ENCODE measurements around the gene EDAR. TPM values are rescaled to one million over a fixed set of nuclear protein-coding genes. Genes with fewer than 3 reads are reported as not detected.

EDAR gene
- total RNA-seq, 1 donor from 2014 or later: not detected

- Mint-ChIP-seq H3K9me3 (ENCODE audit: low read depth) (peaks cover 16% of the 10 kb centered on the region), H3K27ac (ENCODE audit: unreplicated experiment) (no peak overlapping the region), H3K27me3 (ENCODE audit: low read depth) (peaks cover 3% of the 10 kb centered on the region), H3K4me3 (ENCODE audit: unreplicated experiment) (no peak overlapping the region), H3K36me3 (ENCODE audit: low read depth) (peaks cover 5% of the 10 kb centered on the region), H3K4me1 (ENCODE audit: low read depth) (peaks cover 6% of the 10 kb centered on the region)
- no peak for TF ChIP-seq CTCF (IDR thresholded peaks at IDR 0.05)
- no peak for DNase-seq (ENCODE audit: low spot score)
These were observed 90.5 kb downstream of the EDAR start for GRCh38 chr2:108898315-108899082.

- H3K9me3 Mint-ChIP-seq (ENCODE audit: low read depth): peaks cover 11% of the 10 kb centered on the region
- peaks cover 3% of the 10 kb centered on the region for H3K36me3 Mint-ChIP-seq (ENCODE audit: low read depth)
- no peak for TF ChIP-seq CTCF (IDR thresholded peaks at IDR 0.05)
- no peak for DNase-seq (ENCODE audit: low spot score)
- H3K4me3 Mint-ChIP-seq (ENCODE audit: unreplicated experiment): no peak overlapping the region
- H3K27ac Mint-ChIP-seq (ENCODE audit: unreplicated experiment): no peak overlapping the region
- peaks cover 6% of the 10 kb centered on the region for H3K4me1 Mint-ChIP-seq (ENCODE audit: low read depth)
- no peaks in the 10 kb centered on the region for H3K27me3 Mint-ChIP-seq (ENCODE audit: low read depth)
These were observed 92.3 kb downstream of the EDAR start for GRCh38 chr2:108896741-108897140.

- Mint-ChIP-seq H3K9me3 (ENCODE audit: low read depth) (peaks cover 11% of the 10 kb centered on the region), H3K27me3 (ENCODE audit: low read depth) (no peaks in the 10 kb centered on the region), H3K27ac (ENCODE audit: unreplicated experiment) (no peak overlapping the region), H3K4me3 (ENCODE audit: unreplicated experiment) (no peak overlapping the region), H3K4me1 (ENCODE audit: low read depth) (peaks cover 6% of the 10 kb centered on the region), H3K36me3 (ENCODE audit: low read depth) (peaks cover 5% of the 10 kb centered on the region)
- TF ChIP-seq CTCF (IDR thresholded peaks at IDR 0.05): no peak
- DNase-seq (ENCODE audit: low spot score): no peak
These were observed 93.8 kb downstream of the EDAR start for GRCh38 chr2:108895188-108895587.

GRCh38 chr2:108894766-108895165 lies 94.3 kb downstream of the EDAR start:
- TF ChIP-seq CTCF (IDR thresholded peaks at IDR 0.05): no peak
- Mint-ChIP-seq H3K36me3 (ENCODE audit: low read depth) (peaks cover 4% of the 10 kb centered on the region), H3K9me3 (ENCODE audit: low read depth) (peaks cover 12% of the 10 kb centered on the region)

GRCh38 chr2:108893277-108893676 lies 95.7 kb downstream of the EDAR start:
- Mint-ChIP-seq H3K4me3 (ENCODE audit: unreplicated experiment) (no peak overlapping the region), H3K9me3 (ENCODE audit: low read depth) (peaks cover 26% of the 10 kb centered on the region), H3K27ac (ENCODE audit: unreplicated experiment) (no peak overlapping the region), H3K4me1 (ENCODE audit: low read depth) (no peaks in the 10 kb centered on the region), H3K36me3 (ENCODE audit: low read depth) (peaks cover 15% of the 10 kb centered on the region), H3K27me3 (ENCODE audit: low read depth) (no peaks in the 10 kb centered on the region)
- DNase-seq (ENCODE audit: low spot score): no peak
- TF ChIP-seq CTCF (IDR thresholded peaks at IDR 0.05): no peak

More at GRCh38 chr2:108894766-108895165, 94.3 kb downstream of the EDAR start:
- DNase-seq (ENCODE audit: low spot score): no peak
- H3K4me3 Mint-ChIP-seq (ENCODE audit: unreplicated experiment): no peak overlapping the region
- no peak overlapping the region for H3K27ac Mint-ChIP-seq (ENCODE audit: unreplicated experiment)
- no peaks in the 10 kb centered on the region for H3K27me3 Mint-ChIP-seq (ENCODE audit: low read depth)
- peaks cover 6% of the 10 kb centered on the region for H3K4me1 Mint-ChIP-seq (ENCODE audit: low read depth)

Data from chondrocyte (in vitro differentiated cells).